Loucy (cell line): Measurements from ENCODE around the gene KANSL2.

Experiments used
- EZH2phosphoT487 ChIP-seq: fragments of 200-600 bp; IDR thresholded peaks from 2 replicates; pipeline ENCODE4 v1.6.1; 2018; ENCODE audit warnings: antibody characterized with exemption, mild to moderate bottlenecking, moderate library complexity, borderline replicate concordance
- TF ChIP-seq, protein P1 (sequence below): fragments of 200-600 bp; sonication (generic); conservative IDR thresholded peaks from 2 replicates; pipeline ENCODE4 v1.5.1; 2014; ENCODE audit warnings: mild to moderate bottlenecking, antibody characterized with exemption, low read length

DNA sequence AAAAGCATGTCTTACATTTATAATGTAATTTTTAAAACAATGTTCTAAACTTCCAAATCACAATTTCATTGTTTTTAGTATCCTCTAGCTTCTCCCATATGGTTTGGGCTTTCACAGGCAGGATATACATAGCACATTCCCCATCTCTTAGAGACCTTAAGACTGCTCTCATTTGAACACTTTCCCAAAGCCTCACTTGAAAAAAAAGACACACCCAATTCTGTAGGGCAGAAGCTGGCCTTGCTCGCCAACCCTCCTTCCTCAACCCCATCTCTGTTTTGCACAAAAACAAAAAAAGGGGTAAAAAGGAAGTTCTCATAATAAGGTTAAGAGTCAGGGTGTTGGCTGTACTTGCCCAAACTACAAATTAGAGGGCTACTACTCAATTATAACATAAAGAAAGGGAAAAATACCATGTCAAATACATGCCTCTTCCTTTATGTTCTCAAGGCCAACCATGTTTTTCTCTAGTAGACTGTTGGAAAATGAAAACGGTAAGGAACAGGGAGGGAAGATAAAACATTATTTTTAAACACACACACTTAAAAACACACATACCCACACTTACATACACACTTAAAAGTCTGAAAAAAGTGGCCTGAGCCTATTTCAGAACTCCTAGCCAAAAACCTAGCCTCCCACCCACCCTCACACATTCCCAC, 9.9 kb upstream of the KANSL2 start:
- TF ChIP-seq, protein P1, sequence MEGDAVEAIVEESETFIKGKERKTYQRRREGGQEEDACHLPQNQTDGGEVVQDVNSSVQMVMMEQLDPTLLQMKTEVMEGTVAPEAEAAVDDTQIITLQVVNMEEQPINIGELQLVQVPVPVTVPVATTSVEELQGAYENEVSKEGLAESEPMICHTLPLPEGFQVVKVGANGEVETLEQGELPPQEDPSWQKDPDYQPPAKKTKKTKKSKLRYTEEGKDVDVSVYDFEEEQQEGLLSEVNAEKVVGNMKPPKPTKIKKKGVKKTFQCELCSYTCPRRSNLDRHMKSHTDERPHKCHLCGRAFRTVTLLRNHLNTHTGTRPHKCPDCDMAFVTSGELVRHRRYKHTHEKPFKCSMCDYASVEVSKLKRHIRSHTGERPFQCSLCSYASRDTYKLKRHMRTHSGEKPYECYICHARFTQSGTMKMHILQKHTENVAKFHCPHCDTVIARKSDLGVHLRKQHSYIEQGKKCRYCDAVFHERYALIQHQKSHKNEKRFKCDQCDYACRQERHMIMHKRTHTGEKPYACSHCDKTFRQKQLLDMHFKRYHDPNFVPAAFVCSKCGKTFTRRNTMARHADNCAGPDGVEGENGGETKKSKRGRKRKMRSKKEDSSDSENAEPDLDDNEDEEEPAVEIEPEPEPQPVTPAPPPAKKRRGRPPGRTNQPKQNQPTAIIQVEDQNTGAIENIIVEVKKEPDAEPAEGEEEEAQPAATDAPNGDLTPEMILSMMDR = no peak
- TF ChIP-seq EZH2phosphoT487 = no peak
